IPS DF 6.9 (cell line): ENCODE results near the gene MYRFL.

Experiments used
- DNase-seq: peaks from one replicate; pipeline ENCODE4 v3.0.0-alpha.2; 2013; ENCODE audit warnings: low read depth, low spot score
- H3K27ac ChIP-seq: one replicate; pipeline ENCODE4 v1.5.1; 2013; ENCODE audit warnings: low read length, control low read depth
- H3K27me3 ChIP-seq: 2 replicates; pipeline ENCODE4 v1.6.1; 2013; ENCODE audit warnings: mild to moderate bottlenecking, low read length; ENCODE audit not compliant: control insufficient read depth, insufficient read depth
- H3K36me3 ChIP-seq: 2 replicates; pipeline ENCODE4 v1.6.1; 2013; ENCODE audit warnings: low read length; ENCODE audit not compliant: control insufficient read depth, insufficient read depth
- H3K4me1 ChIP-seq: 2 replicates; pipeline ENCODE4 v1.6.1; 2013; ENCODE audit warnings: low read length; ENCODE audit not compliant: control insufficient read depth, insufficient read depth
- H3K4me3 ChIP-seq: 2 replicates; pipeline ENCODE4 v1.5.1; 2013; ENCODE audit warnings: mild to moderate bottlenecking, low read length
- H3K9me3 ChIP-seq: 2 replicates; pipeline ENCODE4 v1.6.1; 2013; ENCODE audit warnings: low read length, inconsistent platforms; ENCODE audit not compliant: control insufficient read depth, insufficient read depth
- WGBS: extraction: QIAGEN DNeasy Blood & Tissue Kit; methylation state at CpG from one replicate; pipeline ENCODE4 v1.1.7; 2013; ENCODE audit warnings: mixed read lengths, missing lambda C conversion rate; ENCODE audit not compliant: insufficient read length, insufficient coverage; 5-methylcytosine and 5-hydroxymethylcytosine counted together

Gene MYRFL

DNA sequence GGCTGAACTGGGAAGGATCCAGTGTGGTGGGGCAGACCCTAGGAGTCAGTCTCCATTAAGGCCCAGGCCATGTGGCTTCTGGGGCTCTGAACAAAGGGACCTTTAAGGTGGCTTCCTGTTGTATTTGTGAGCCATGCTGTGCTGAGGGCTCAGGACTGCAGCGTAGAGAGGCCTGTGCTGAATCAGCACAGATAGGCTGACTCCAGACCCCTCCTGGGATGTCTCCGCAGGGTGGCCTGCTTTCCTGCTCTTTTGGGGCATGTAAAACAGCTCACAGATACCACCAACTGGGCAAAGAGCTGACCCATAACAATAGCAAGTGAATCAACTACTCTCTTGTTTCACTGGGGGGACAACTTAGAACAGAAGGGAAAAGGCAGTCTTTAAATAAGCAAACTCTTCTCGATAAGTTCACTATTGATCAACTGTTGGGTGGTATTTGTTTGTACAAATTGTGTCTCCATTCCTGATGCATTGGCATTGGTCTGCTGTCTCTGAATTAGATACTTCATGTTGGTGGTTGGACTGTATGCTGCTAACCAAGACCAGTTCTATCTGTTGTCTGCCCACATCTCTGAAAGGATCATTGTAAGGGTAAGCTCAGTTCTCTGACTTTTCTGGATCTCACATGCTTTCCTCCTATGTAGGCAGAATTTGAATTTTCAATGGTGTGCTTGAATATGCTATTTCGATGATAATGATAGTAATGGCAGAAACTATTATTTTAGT, 71.8 kb downstream of the MYRFL start:
- no peak overlapping the region for H3K27ac ChIP-seq
- H3K27me3 ChIP-seq = no peaks in the 10 kb centered on the region
- no peaks in the 10 kb centered on the region for H3K9me3 ChIP-seq
- DNase-seq = no peak
- H3K36me3 ChIP-seq = no peaks in the 10 kb centered on the region
- no peak overlapping the region for H3K4me3 ChIP-seq
- peaks cover 16% of the 10 kb centered on the region for H3K4me1 ChIP-seq
- WGBS = no CpG with 5 or more reads among the region's 4 CpGs

DNA sequence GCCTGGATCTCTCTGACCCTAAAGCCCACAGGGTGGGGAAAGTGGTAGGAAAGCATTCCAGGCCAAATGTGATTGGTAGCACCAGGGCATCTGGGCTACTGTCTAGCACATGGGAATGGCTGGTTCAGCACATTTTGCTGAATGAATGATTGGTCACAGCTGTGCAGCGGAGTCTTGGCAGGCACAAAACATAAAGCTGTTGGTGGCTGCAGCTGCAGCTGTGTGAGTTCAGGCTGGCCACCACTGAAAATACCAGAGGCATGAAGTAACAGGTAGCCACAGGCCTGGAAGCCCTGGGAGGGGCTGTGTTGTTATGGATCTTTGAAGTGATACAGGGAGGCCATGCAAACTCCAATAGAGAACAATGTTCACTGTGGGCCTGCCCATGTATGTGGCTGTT, 72.7 kb downstream of the MYRFL start:
- DNase-seq = no peak
- Histone ChIP-seq H3K4me1 (peaks cover 16% of the 10 kb centered on the region), H3K36me3 (no peaks in the 10 kb centered on the region), H3K4me3 (no peak overlapping the region), H3K27me3 (no peaks in the 10 kb centered on the region), H3K9me3 (no peaks in the 10 kb centered on the region), H3K27ac (no peak overlapping the region)
- no CpG with 5 or more reads among the region's 1 CpG for WGBS

DNA sequence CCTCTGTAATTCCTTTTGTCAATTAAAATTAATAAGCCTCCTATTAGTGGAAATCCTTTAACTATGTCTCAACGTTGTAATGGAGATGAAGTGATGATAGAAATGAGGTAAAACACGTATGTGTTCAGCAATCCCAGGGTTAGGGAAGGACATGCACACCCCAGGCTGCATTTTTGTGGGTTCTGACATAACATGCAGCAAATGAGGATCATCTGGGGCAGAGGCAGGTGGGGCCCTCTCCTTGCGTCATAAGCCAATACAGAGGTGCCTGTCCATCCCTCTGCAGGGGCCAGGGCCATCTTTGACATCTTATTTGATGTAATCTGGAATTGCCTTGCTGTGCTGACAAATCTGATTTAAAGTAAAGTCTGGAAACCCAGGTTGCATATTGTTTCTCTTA, 73.2 kb downstream of the MYRFL start:
- no peak overlapping the region for H3K4me3 ChIP-seq
- no CpG with 5 or more reads among the region's 3 CpGs for WGBS
- no peaks in the 10 kb centered on the region for H3K9me3 ChIP-seq
- no peaks in the 10 kb centered on the region for H3K36me3 ChIP-seq
- no peaks in the 10 kb centered on the region for H3K27me3 ChIP-seq
- no peak overlapping the region for H3K27ac ChIP-seq
- DNase-seq = no peak
- peaks cover 16% of the 10 kb centered on the region for H3K4me1 ChIP-seq

DNA sequence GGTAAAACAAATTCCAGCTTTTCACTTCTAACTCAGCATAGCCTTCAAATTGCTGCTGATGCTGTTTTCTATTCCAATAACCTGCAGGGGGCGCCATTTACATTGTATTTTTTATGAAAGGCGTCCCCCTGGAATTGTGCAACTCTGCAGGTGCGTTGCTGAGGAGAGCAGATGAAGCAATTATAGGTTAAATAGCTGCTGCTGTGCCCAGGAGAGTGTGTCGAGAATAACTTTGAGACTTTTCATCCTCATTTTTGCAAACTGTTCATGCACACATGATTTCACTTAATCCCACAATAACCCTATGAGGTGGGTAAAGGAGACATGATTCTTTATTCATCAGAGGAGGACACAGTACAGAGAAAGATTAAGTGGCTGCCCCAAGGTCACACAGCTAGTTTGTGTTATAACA, 75.7 kb downstream of the MYRFL start:
- no peak overlapping the region for H3K4me3 ChIP-seq
- DNase-seq = no peak
- no peaks in the 10 kb centered on the region for H3K27me3 ChIP-seq
- H3K27ac ChIP-seq = no peak overlapping the region
- no CpG with 5 or more reads among the region's 4 CpGs for WGBS
- H3K9me3 ChIP-seq = no peaks in the 10 kb centered on the region
- no peaks in the 10 kb centered on the region for H3K36me3 ChIP-seq
- peaks cover 10% of the 10 kb centered on the region; the same call in 1 of the 2 replicates for H3K4me1 ChIP-seq

DNA sequence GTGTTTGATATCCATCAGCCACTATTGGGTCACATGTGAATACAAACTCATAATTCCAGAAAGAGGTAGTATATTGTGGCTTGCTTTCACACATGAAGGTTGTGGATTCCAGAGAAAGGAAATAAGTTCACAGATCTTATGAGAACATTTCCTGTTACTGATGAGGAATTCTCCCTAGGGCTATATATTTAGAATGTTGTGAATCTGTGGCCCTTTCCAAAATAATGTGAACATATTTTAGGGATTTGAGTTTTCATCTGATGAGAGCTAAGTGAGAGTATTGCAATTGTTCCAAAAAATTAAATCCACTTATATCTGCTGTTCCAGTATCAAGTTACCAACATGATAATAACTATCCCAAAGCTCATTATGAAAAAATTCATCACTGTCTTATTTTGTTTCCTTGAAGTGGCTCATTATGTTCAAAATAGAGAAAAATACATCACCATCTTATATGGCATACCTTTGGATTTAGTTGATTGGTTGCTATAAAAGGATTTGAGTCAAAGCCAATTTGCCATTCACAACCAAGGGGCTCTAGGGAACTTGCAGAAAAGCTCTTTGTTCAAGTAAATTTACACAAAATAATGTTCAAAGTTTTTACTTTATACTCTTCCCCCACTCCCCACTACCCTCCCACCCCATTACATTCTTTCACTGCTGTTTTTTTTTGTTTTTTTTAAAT, 76.3 kb downstream of the MYRFL start:
- H3K4me1 ChIP-seq = peaks cover 10% of the 10 kb centered on the region; the same call in 1 of the 2 replicates

DNA sequence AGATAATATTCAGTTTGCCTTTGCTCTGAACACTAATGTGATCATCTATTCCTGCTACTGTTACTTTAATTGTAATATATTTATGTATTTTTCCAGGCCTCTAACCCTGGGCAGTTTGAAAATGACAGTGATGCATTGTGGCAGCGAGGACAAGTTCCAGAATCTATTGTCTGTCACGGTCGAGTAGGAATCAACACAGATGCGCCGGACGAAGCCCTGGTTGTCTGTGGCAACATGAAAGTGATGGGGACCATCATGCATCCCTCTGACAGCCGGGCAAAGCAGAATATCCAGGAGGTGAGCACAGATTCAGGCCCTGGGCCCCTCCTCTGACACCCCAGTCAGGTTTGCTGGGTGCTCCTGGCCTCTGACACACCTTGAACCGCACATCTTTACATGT, 78.5 kb downstream of the MYRFL start:
- Histone ChIP-seq H3K27ac (no peak overlapping the region), H3K9me3 (no peaks in the 10 kb centered on the region), H3K36me3 (no peaks in the 10 kb centered on the region), H3K4me1 (no peaks in the 10 kb centered on the region), H3K27me3 (no peaks in the 10 kb centered on the region), H3K4me3 (no peak overlapping the region)
- no CpG with 5 or more reads among the region's 8 CpGs for WGBS
- DNase-seq = no peak

More for the DNA sequence above, 76.3 kb downstream of the MYRFL start:
- no peak for DNase-seq
- H3K27ac ChIP-seq = no peak overlapping the region
- H3K9me3 ChIP-seq = no peaks in the 10 kb centered on the region
- no peak overlapping the region for H3K4me3 ChIP-seq
- H3K36me3 ChIP-seq = no peaks in the 10 kb centered on the region
- H3K27me3 ChIP-seq = no peaks in the 10 kb centered on the region

DNA sequence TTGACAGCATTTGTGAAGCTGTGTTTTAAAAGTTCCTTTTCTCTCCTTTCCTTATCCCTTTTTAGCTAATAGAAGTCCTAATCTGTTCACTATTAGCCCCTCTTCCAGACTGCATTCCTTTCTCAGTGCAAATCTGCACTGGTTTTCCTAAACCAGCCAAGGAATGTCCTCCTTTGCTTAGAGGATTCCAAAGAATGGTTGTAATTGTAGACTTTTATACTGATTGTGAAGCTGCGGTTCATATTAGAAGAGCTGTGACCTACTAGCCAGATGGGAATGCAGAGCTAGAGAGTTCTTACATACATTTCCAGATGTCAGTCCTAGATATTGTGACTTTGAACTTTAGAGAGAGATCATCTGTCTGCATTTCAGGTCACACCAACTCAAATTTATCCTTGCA, 79.8 kb downstream of the MYRFL start:
- no CpG with 5 or more reads among the region's 1 CpG for WGBS
- H3K4me1 ChIP-seq = no peaks in the 10 kb centered on the region

DNA sequence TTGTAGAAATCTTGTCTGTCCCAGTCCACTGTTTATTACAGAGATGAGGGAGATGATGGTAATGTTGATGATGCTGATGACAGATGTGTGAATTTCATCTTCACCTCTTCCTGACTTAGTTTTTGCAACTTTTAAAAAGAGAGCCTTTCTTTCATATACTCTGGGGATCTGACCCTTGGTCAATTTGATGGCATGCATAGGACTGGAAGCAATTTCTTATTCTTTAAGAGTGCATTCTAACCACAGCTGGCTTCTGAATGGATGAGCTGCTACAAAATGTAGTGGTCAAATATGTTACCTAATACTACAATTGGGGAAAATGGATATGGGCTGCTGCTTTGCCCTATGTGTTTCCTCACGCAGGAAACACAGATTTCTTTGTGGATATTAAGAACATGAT, 80.8 kb downstream of the MYRFL start:
- no peaks in the 10 kb centered on the region for H3K36me3 ChIP-seq
- no peaks in the 10 kb centered on the region for H3K9me3 ChIP-seq
- no peak overlapping the region for H3K27ac ChIP-seq
- no peak for DNase-seq
- WGBS = no CpG with 5 or more reads among the region's 1 CpG
- H3K4me1 ChIP-seq = no peaks in the 10 kb centered on the region
- no peak overlapping the region for H3K4me3 ChIP-seq
- H3K27me3 ChIP-seq = no peaks in the 10 kb centered on the region

More for the DNA sequence above, 79.8 kb downstream of the MYRFL start:
- Histone ChIP-seq H3K9me3 (no peaks in the 10 kb centered on the region), H3K4me3 (no peak overlapping the region), H3K27ac (no peak overlapping the region), H3K27me3 (no peaks in the 10 kb centered on the region), H3K36me3 (no peaks in the 10 kb centered on the region)
- DNase-seq = no peak

DNA sequence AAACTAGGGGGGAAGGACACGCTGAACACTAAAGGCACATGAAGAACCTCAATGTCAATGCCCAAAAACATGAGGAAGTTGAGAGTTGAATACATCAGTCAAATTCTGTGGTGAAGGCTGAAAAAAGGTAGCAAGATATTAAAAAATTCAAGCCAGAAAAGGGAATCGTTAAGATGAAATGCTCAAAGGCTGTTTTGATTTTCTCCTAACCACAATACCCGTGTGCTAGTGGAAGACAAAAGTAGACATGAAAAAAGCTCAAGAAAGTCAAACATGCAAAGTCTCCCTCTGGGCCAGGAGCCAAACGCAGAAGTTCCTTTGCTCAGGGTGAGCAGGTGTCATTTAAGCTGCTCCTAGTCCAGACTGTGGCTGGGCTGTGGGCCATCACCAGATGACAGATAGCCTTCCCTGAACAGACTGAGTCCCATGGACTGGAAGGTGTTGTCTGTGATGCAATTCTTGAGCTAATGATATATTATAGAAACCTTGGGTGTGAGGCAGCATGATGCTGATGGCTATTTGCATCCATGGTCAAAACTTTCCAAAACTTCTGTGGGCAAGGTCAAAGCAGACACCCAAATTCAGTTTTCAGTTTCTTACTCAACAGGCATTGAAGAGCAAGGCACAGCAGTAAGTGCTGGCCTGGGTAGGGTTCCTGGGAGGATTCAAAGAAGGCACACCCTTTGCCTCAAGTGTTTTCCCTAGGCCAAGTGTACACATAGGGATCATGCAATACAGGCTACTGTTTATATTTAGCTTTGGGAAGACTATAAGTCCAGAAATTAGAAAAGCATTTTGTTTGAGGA, 81.6 kb downstream of the MYRFL start:
- no CpG with 5 or more reads among the region's 4 CpGs for WGBS
- Histone ChIP-seq H3K4me1 (no peaks in the 10 kb centered on the region), H3K4me3 (no peak overlapping the region), H3K36me3 (no peaks in the 10 kb centered on the region), H3K9me3 (no peaks in the 10 kb centered on the region), H3K27me3 (no peaks in the 10 kb centered on the region), H3K27ac (no peak overlapping the region)
- no peak for DNase-seq

DNA sequence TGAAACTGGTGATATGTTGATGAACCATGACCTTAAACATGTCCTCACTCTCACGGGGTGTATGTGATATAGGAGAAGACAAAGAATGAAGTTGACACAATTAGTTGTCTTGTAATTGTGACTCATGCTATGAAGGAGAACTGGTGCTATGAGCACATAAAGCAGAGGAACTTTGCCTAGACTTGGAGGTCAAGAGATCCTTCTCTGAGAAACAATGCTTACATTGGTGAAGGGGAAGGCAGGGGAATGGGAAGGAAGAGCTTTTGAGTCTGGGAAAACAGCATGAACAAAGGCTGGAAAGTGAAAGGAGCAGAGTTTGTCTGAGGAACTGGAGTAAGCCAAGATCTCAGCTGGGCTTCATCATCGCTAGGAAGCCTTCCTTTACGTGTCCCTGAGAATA, 83.2 kb downstream of the MYRFL start:
- no peaks in the 10 kb centered on the region for H3K36me3 ChIP-seq
- H3K4me1 ChIP-seq = no peaks in the 10 kb centered on the region
- no CpG with 5 or more reads among the region's 3 CpGs for WGBS
- no peak overlapping the region for H3K4me3 ChIP-seq
- no peak for DNase-seq
- H3K27ac ChIP-seq = no peak overlapping the region
- H3K27me3 ChIP-seq = no peaks in the 10 kb centered on the region
- no peaks in the 10 kb centered on the region for H3K9me3 ChIP-seq
